Measurements from ENCODE around the gene ICE1.
"Not testable (repeated sequence)": the region's sequence is repeated elsewhere in the genome, so short reads cannot be mapped to it uniquely, and the experiment has no call there.

Gene ICE1

DNA sequence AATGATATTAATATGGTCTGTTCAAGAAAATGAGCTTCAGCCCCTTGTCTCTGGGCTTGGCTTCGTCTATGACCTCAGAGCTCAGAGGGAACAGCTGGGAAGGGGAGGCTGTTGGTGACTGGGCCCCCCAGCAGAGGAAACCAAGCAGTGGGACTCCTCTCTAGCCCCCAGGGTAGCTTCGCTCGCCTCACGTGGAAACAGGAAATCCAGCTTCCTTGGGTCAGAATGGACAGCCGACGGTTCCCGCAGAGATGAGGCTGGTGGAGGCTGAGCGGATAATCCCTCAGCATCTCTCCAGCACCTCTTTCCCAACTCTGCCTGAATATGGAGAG is 37.2 kb upstream of the ICE1 start:
- Histone ChIP-seq H3K4me1 (ENCODE audit: control insufficient read depth, insufficient read depth, low read length) (peaks cover 50% of the 10 kb centered on the region), H3K9me3 (ENCODE audit: control insufficient read depth, low read length) (peaks cover 3% of the 10 kb centered on the region), H3K9ac (ENCODE audit: low read length) (peak overlapping the region; percentile 26), H3K27me3 (replicated peaks; ENCODE audit: control insufficient read depth, insufficient read depth, low read length) (peaks cover 11% of the 10 kb centered on the region), H3K36me3 (ENCODE audit: control insufficient read depth, insufficient read depth, low read length, severe bottlenecking) (no peaks in the 10 kb centered on the region), H3K4me3 (ENCODE audit: low read length) (peak overlapping the region; percentile 53)
- no peak for DNase-seq (ENCODE audit: low read depth)

- peak overlapping the region; percentile 6 for H3K4me3 ChIP-seq (ENCODE audit: low read length)
- no peaks in the 10 kb centered on the region for H3K36me3 ChIP-seq (ENCODE audit: control insufficient read depth, insufficient read depth, low read length, severe bottlenecking)
- H3K9me3 ChIP-seq (ENCODE audit: control insufficient read depth, low read length) = peaks cover 3% of the 10 kb centered on the region
- peaks cover 5% of the 10 kb centered on the region for H3K27me3 ChIP-seq (replicated peaks; ENCODE audit: control insufficient read depth, insufficient read depth, low read length)
- peak overlapping the region; percentile 8 for H3K9ac ChIP-seq (ENCODE audit: low read length)
- peaks cover 56% of the 10 kb centered on the region for H3K4me1 ChIP-seq (ENCODE audit: control insufficient read depth, insufficient read depth, low read length)
- DNase-seq (ENCODE audit: low read depth) = no peak
These were observed 36.1 kb upstream of the ICE1 start for GRCh38 chr5:5386329-5386728.

DNA sequence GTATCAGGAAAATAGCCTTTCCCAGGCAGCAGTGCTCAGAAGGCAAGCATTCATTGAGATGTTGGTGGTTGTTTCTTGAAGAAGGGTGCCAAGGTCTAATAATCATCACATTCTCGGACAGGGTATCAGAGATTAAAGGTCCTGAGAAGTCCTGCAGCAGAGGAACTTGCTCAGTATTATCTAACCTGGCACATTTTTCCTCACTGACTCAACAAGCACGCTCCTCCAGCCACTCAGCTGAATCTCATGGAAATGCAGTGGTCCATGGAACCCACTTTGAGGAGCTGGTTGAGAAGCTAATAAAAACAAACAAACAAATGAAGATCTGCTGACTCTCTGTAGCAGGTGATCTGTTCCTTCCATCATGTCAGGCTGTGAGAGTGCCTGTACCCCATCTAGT is 35.3 kb upstream of the ICE1 start:
- DNase-seq (ENCODE audit: low read depth) = no peak
- Histone ChIP-seq H3K9ac (ENCODE audit: low read length) (peak overlapping the region; percentile 8), H3K4me1 (ENCODE audit: control insufficient read depth, insufficient read depth, low read length) (peaks cover 56% of the 10 kb centered on the region), H3K36me3 (ENCODE audit: control insufficient read depth, insufficient read depth, low read length, severe bottlenecking) (no peaks in the 10 kb centered on the region), H3K9me3 (ENCODE audit: control insufficient read depth, low read length) (peaks cover 3% of the 10 kb centered on the region), H3K27me3 (replicated peaks; ENCODE audit: control insufficient read depth, insufficient read depth, low read length) (no peaks in the 10 kb centered on the region), H3K4me3 (ENCODE audit: low read length) (no peak overlapping the region)

GRCh38 chr5:5387777-5388176 is 34.7 kb upstream of the ICE1 start:
- peaks cover 56% of the 10 kb centered on the region for H3K4me1 ChIP-seq (ENCODE audit: control insufficient read depth, insufficient read depth, low read length)
- DNase-seq (ENCODE audit: low read depth) = no peak

DNA sequence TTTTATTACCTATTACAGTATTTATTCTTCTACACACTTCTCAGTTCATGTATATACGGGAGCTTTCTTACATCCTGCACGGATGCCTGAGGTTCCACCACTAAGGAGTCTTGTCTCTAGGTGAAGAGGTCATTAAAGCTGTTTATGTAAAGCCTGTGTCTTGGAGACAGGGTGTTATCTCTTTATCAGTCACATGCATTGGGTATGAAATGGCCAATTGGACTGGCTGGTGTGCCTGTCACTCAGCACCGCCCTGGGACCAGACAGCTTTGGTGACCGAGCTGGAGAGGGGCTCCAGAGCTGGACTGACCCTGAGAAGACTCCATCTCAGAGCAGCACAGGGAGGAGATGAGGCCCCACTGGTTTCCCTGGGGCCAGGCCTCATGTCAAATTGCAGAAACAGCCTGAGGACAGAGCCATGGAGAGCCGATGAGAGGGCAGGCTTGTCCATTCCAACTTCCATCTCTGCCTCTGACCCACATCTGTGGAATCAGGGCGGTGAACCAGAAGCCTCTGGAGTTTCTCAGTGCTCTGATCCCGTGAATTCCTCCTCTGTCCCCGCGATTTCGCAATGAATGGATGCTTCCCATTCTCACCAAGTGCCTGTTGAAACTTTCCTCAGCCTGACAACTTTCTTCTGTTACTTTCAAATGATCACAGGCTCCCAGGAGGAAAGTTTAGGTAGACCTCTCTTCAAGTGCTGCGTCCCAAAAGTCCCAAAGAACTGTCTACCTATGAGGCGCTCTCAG is 32.2 kb upstream of the ICE1 start:
- not testable (repeated sequence) for H3K9ac ChIP-seq (ENCODE audit: low read length); H3K27me3 ChIP-seq (replicated peaks; ENCODE audit: control insufficient read depth, insufficient read depth, low read length); H3K36me3 ChIP-seq (ENCODE audit: control insufficient read depth, insufficient read depth, low read length, severe bottlenecking); H3K9me3 ChIP-seq (ENCODE audit: control insufficient read depth, low read length); H3K4me3 ChIP-seq (ENCODE audit: low read length)
- DNase-seq (ENCODE audit: low read depth) = peak; percentile 4
- peaks cover 44% of the 10 kb centered on the region for H3K4me1 ChIP-seq (ENCODE audit: control insufficient read depth, insufficient read depth, low read length)

More at GRCh38 chr5:5387777-5388176, 34.7 kb upstream of the ICE1 start:
- H3K9ac ChIP-seq (ENCODE audit: low read length) = peak overlapping the region; percentile 16
- H3K4me3 ChIP-seq (ENCODE audit: low read length) = no peak overlapping the region
- H3K9me3 ChIP-seq (ENCODE audit: control insufficient read depth, low read length) = peaks cover 3% of the 10 kb centered on the region
- no peaks in the 10 kb centered on the region for H3K36me3 ChIP-seq (ENCODE audit: control insufficient read depth, insufficient read depth, low read length, severe bottlenecking)
- no peaks in the 10 kb centered on the region for H3K27me3 ChIP-seq (replicated peaks; ENCODE audit: control insufficient read depth, insufficient read depth, low read length)

GRCh38 chr5:5392504-5392903 is 30.0 kb upstream of the ICE1 start:
- H3K4me1 ChIP-seq (ENCODE audit: control insufficient read depth, insufficient read depth, low read length) = peaks cover 22% of the 10 kb centered on the region
- H3K36me3 ChIP-seq (ENCODE audit: control insufficient read depth, insufficient read depth, low read length, severe bottlenecking); H3K4me3 ChIP-seq (ENCODE audit: low read length); H3K9ac ChIP-seq (ENCODE audit: low read length); H3K27me3 ChIP-seq (replicated peaks; ENCODE audit: control insufficient read depth, insufficient read depth, low read length); DNase-seq (ENCODE audit: low read depth); H3K9me3 ChIP-seq (ENCODE audit: control insufficient read depth, low read length): not testable (repeated sequence)

- H3K4me1 ChIP-seq (ENCODE audit: control insufficient read depth, insufficient read depth, low read length) = peaks cover 21% of the 10 kb centered on the region
- not testable (repeated sequence) for H3K36me3 ChIP-seq (ENCODE audit: control insufficient read depth, insufficient read depth, low read length, severe bottlenecking); H3K27me3 ChIP-seq (replicated peaks; ENCODE audit: control insufficient read depth, insufficient read depth, low read length); H3K9ac ChIP-seq (ENCODE audit: low read length); H3K4me3 ChIP-seq (ENCODE audit: low read length); H3K9me3 ChIP-seq (ENCODE audit: control insufficient read depth, low read length)
- peak; percentile 9 for DNase-seq (ENCODE audit: low read depth)
These were observed 28.0 kb upstream of the ICE1 start for GRCh38 chr5:5394384-5394986.

GRCh38 chr5:5395093-5395492 is 27.4 kb upstream of the ICE1 start:
- H3K9me3 ChIP-seq (ENCODE audit: control insufficient read depth, low read length); H3K4me3 ChIP-seq (ENCODE audit: low read length); DNase-seq (ENCODE audit: low read depth); H3K36me3 ChIP-seq (ENCODE audit: control insufficient read depth, insufficient read depth, low read length, severe bottlenecking); H3K9ac ChIP-seq (ENCODE audit: low read length); H3K27me3 ChIP-seq (replicated peaks; ENCODE audit: control insufficient read depth, insufficient read depth, low read length): not testable (repeated sequence)
- peaks cover 17% of the 10 kb centered on the region for H3K4me1 ChIP-seq (ENCODE audit: control insufficient read depth, insufficient read depth, low read length)

GRCh38 chr5:5398071-5398470 is 24.4 kb upstream of the ICE1 start:
- no peak overlapping the region for H3K9ac ChIP-seq (ENCODE audit: low read length)
- peaks cover 6% of the 10 kb centered on the region for H3K27me3 ChIP-seq (replicated peaks; ENCODE audit: control insufficient read depth, insufficient read depth, low read length)
- H3K4me3 ChIP-seq (ENCODE audit: low read length) = no peak overlapping the region
- H3K9me3 ChIP-seq (ENCODE audit: control insufficient read depth, low read length) = peaks cover 7% of the 10 kb centered on the region
- DNase-seq (ENCODE audit: low read depth) = no peak
- H3K36me3 ChIP-seq (ENCODE audit: control insufficient read depth, insufficient read depth, low read length, severe bottlenecking) = no peaks in the 10 kb centered on the region
- H3K4me1 ChIP-seq (ENCODE audit: control insufficient read depth, insufficient read depth, low read length) = peaks cover 9% of the 10 kb centered on the region

- H3K4me3 ChIP-seq (ENCODE audit: low read length) = no peak overlapping the region
- DNase-seq (ENCODE audit: low read depth) = no peak
- H3K27me3 ChIP-seq (replicated peaks; ENCODE audit: control insufficient read depth, insufficient read depth, low read length) = peaks cover 13% of the 10 kb centered on the region
- no peak overlapping the region for H3K9ac ChIP-seq (ENCODE audit: low read length)
- H3K9me3 ChIP-seq (ENCODE audit: control insufficient read depth, low read length) = peaks cover 7% of the 10 kb centered on the region
- H3K4me1 ChIP-seq (ENCODE audit: control insufficient read depth, insufficient read depth, low read length) = peaks cover 9% of the 10 kb centered on the region
- H3K36me3 ChIP-seq (ENCODE audit: control insufficient read depth, insufficient read depth, low read length, severe bottlenecking) = no peaks in the 10 kb centered on the region
These were observed 21.4 kb upstream of the ICE1 start for GRCh38 chr5:5401095-5401494.

DNA sequence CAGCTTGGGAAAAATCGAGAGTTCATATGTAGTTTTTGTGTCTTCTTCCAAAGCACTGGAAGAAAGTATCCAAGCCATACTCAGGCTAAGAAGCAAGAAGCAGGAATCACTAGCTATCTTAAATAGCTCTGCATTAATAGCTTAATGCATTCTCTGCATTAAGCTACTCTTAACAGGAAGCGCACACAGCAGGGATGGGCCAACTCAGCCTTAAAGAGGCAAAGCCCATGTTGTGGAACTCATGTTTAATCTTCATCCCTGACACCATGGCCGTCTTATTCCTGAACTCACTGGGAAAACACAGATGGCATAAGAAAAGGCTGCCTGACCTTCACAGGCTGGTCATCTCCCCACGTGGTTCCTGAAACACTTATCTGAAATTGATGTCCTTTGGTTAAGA is 18.7 kb upstream of the ICE1 start:
- H3K9me3 ChIP-seq (ENCODE audit: control insufficient read depth, low read length) = peaks cover 7% of the 10 kb centered on the region
- DNase-seq (ENCODE audit: low read depth) = no peak
- H3K27me3 ChIP-seq (replicated peaks; ENCODE audit: control insufficient read depth, insufficient read depth, low read length) = peaks cover 13% of the 10 kb centered on the region
- no peak overlapping the region for H3K9ac ChIP-seq (ENCODE audit: low read length)
- H3K4me3 ChIP-seq (ENCODE audit: low read length) = no peak overlapping the region
- H3K4me1 ChIP-seq (ENCODE audit: control insufficient read depth, insufficient read depth, low read length) = no peaks in the 10 kb centered on the region
- H3K36me3 ChIP-seq (ENCODE audit: control insufficient read depth, insufficient read depth, low read length, severe bottlenecking) = no peaks in the 10 kb centered on the region

DNA sequence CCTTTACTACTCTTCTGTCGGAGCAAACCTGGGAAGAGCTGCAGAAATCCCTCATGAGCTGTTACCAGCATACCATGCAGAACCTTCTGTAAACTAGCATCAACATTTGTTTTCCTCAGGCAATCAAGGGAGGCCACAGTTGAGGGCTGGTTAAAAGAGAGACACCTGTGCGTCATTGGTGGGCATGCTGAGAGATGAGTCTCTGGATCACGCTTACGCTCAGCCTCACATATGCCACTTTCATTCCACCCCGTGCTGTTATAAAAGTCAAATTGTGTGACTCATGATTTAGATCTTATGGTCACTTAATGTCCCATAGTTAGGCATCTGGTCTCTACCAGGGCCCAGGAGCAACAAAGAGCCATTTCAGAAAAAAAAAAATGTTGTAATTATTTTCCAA is 18.1 kb upstream of the ICE1 start:
- peaks cover 4% of the 10 kb centered on the region for H3K9me3 ChIP-seq (ENCODE audit: control insufficient read depth, low read length)
- no peak overlapping the region for H3K4me3 ChIP-seq (ENCODE audit: low read length)
- no peaks in the 10 kb centered on the region for H3K4me1 ChIP-seq (ENCODE audit: control insufficient read depth, insufficient read depth, low read length)
- no peaks in the 10 kb centered on the region for H3K36me3 ChIP-seq (ENCODE audit: control insufficient read depth, insufficient read depth, low read length, severe bottlenecking)
- no peak for DNase-seq (ENCODE audit: low read depth)
- H3K9ac ChIP-seq (ENCODE audit: low read length) = no peak overlapping the region
- peaks cover 13% of the 10 kb centered on the region for H3K27me3 ChIP-seq (replicated peaks; ENCODE audit: control insufficient read depth, insufficient read depth, low read length)
